H7 (cell line): Measurements from ENCODE around the gene RHOD. TPM values are rescaled to one million over a fixed set of nuclear protein-coding genes. Genes with fewer than 3 reads are reported as not detected.

Experiments
- DNase-seq: peaks from one replicate; pipeline ENCODE4 v3.0.0; 2012
- H3K27me3 ChIP-seq: 2 replicates; pipeline ENCODE4 v1.6.0; 2011; ENCODE audit warnings: mild to moderate bottlenecking, low read length; ENCODE audit not compliant: control insufficient read depth, insufficient read depth
- H3K36me3 ChIP-seq: replicated peaks from 2 replicates; pipeline ENCODE4 v1.5.1; 2011; ENCODE audit warnings: low read length; ENCODE audit not compliant: control insufficient read depth, insufficient read depth
- H3K4me3 ChIP-seq: 2 replicates; pipeline ENCODE4 v1.5.1; 2011; ENCODE audit warnings: low read depth, mild to moderate bottlenecking, control low read depth, low read length, moderate library complexity; ENCODE audit not compliant: insufficient read depth
- total RNA-seq: library from RNA; depleted of rRNA; stranded (reverse); fragments of >200 nt; shearing (Covaris generic); gene quantifications from 2 replicates; pipeline ENCODE4 v1.2.3, GENCODE V29; 2014; rRNA removed

RHOD gene
- 8.7 and 15.7 TPM in 2 replicates for total RNA-seq

GRCh38 chr11:67056267-67057204, at the start of gene RHOD:
Gene RHOD, plus strand, starts transcription at chr11:67056847. Its CDS starts 56 bp downstream, at chr11:67056903.
- DNase-seq: peak; percentile 97
- Histone ChIP-seq H3K27me3 (peaks cover 3% of the 10 kb centered on the region; the same call in 1 of the 2 replicates), H3K36me3 (no peaks in the 10 kb centered on the region), H3K4me3 (peak within 1 kb of the TSS; percentile 62)

GRCh38 chr11:67007126-67007525, 49.5 kb upstream of the RHOD start:
- Histone ChIP-seq H3K36me3 (no peaks in the 10 kb centered on the region), H3K27me3 (no peaks in the 10 kb centered on the region), H3K4me3 (no peak overlapping the region)
- DNase-seq: peak; percentile 31

GRCh38 chr11:67010296-67010905, 46.2 kb upstream of the RHOD start:
- H3K36me3 ChIP-seq: peaks cover 3% of the 10 kb centered on the region; the same call in 1 of the 2 replicates
- no peak overlapping the region for H3K4me3 ChIP-seq
- DNase-seq: peak; percentile 26
- no peaks in the 10 kb centered on the region for H3K27me3 ChIP-seq

- no peak for DNase-seq
- Histone ChIP-seq H3K36me3 (peaks cover 3% of the 10 kb centered on the region; the same call in 1 of the 2 replicates), H3K4me3 (no peak overlapping the region), H3K27me3 (no peaks in the 10 kb centered on the region)
These were observed 43.1 kb upstream of the RHOD start for GRCh38 chr11:67013511-67014045.

GRCh38 chr11:67014343-67014742, 42.3 kb upstream of the RHOD start:
- Histone ChIP-seq H3K4me3 (no peak overlapping the region), H3K36me3 (peaks cover 3% of the 10 kb centered on the region; the same call in 1 of the 2 replicates), H3K27me3 (no peaks in the 10 kb centered on the region)
- peak; percentile 28 for DNase-seq

GRCh38 chr11:67015048-67015447, 41.6 kb upstream of the RHOD start:
- no peaks in the 10 kb centered on the region for H3K27me3 ChIP-seq
- DNase-seq: peak; percentile 59
- peaks cover 3% of the 10 kb centered on the region; the same call in 1 of the 2 replicates for H3K36me3 ChIP-seq
- H3K4me3 ChIP-seq: no peak overlapping the region

GRCh38 chr11:67016550-67016949, 40.1 kb upstream of the RHOD start:
- peak; percentile 29 for DNase-seq
- H3K4me3 ChIP-seq: no peak overlapping the region

GRCh38 chr11:67020949-67021348, 35.7 kb upstream of the RHOD start:
- no peak overlapping the region for H3K4me3 ChIP-seq
- no peak for DNase-seq
- peaks cover 29% of the 10 kb centered on the region for H3K27me3 ChIP-seq
- H3K36me3 ChIP-seq: no peaks in the 10 kb centered on the region

More at GRCh38 chr11:67016550-67016949, 40.1 kb upstream of the RHOD start:
- H3K36me3 ChIP-seq: peaks cover 3% of the 10 kb centered on the region; the same call in 1 of the 2 replicates
- no peaks in the 10 kb centered on the region for H3K27me3 ChIP-seq

- H3K36me3 ChIP-seq: no peaks in the 10 kb centered on the region
- DNase-seq: no peak
- H3K4me3 ChIP-seq: peak overlapping the region; percentile 42
- H3K27me3 ChIP-seq: peaks cover 29% of the 10 kb centered on the region
These were observed 34.2 kb upstream of the RHOD start for GRCh38 chr11:67022341-67022933.

- DNase-seq: peak; percentile 91
- H3K27me3 ChIP-seq: peaks cover 29% of the 10 kb centered on the region
These were observed 33.4 kb upstream of the RHOD start, which contains the start of gene SYT12 for GRCh38 chr11:67022961-67023956. Gene SYT12, plus strand, starts transcription at chr11:67023134. Its CDS starts 7,011 bp downstream, at chr11:67030145.

GRCh38 chr11:67023957-67024353, 32.7 kb upstream of the RHOD start:
- peak overlapping the region; percentile 42; the same call in 1 of the 2 replicates for H3K4me3 ChIP-seq
- peaks cover 29% of the 10 kb centered on the region for H3K27me3 ChIP-seq
- DNase-seq: no peak
- no peaks in the 10 kb centered on the region for H3K36me3 ChIP-seq

More at GRCh38 chr11:67022961-67023956, 33.4 kb upstream of the RHOD start, which contains the start of gene SYT12:
- peak within 1 kb of the TSS; percentile 42 for H3K4me3 ChIP-seq
- H3K36me3 ChIP-seq: no peaks in the 10 kb centered on the region

- H3K4me3 ChIP-seq: no peak overlapping the region
- H3K27me3 ChIP-seq: peaks cover 29% of the 10 kb centered on the region
- no peaks in the 10 kb centered on the region for H3K36me3 ChIP-seq
- no peak for DNase-seq
These were observed 32.2 kb upstream of the RHOD start for GRCh38 chr11:67024410-67024809.

GRCh38 chr11:67024966-67025365, 31.7 kb upstream of the RHOD start:
- no peak for DNase-seq

More at GRCh38 chr11:67024966-67025365, 31.7 kb upstream of the RHOD start:
- no peak overlapping the region for H3K4me3 ChIP-seq
- no peaks in the 10 kb centered on the region for H3K36me3 ChIP-seq
- peaks cover 29% of the 10 kb centered on the region for H3K27me3 ChIP-seq
